K562 (cell line): ENCODE results near the gene ARID3A. TPM values are rescaled to one million over a fixed set of nuclear protein-coding genes. Genes with fewer than 3 reads are reported as not detected.
A peak's percentile ranks its signal among the peaks of the same experiment; 100 is the strongest.

ENCODE experiments used
- ARID4B ChIP-seq: sonication (generic); formaldehyde crosslinking; IDR thresholded peaks from 2 replicates; pipeline ENCODE4 v1.8.0; 2022; ENCODE audit warnings: mild to moderate bottlenecking, missing genetic modification reagents
- CAMTA2 ChIP-seq: fragments of 250-450 bp; sonication (Bioruptor Pico); conservative IDR thresholded peaks from 2 replicates; pipeline ENCODE4 v1.5.1; 2022
- FOXO4 ChIP-seq: fragments of 450-650 bp; formaldehyde crosslinking; IDR thresholded peaks from 2 replicates; pipeline ENCODE4 v1.4.0; 2020; ENCODE audit warnings: mild to moderate bottlenecking, moderate library complexity
- HMG20A ChIP-seq: fragments of 450-650 bp; formaldehyde crosslinking; conservative IDR thresholded peaks from 2 replicates; pipeline ENCODE4 v1.4.0; 2020; ENCODE audit warnings: mild to moderate bottlenecking, mixed read lengths
- HSF4 ChIP-seq: fragments of 250-450 bp; sonication (Bioruptor Pico); IDR thresholded peaks from 2 replicates; pipeline ENCODE4 v2.1.2; 2022; ENCODE audit warnings: mild to moderate bottlenecking, moderate library complexity, borderline replicate concordance
- NR1H2 ChIP-seq: sonication (generic); formaldehyde crosslinking; IDR thresholded peaks from 2 replicates; pipeline ENCODE4 v1.4.0; 2020; ENCODE audit warnings: mild to moderate bottlenecking, missing genetic modification reagents
- SFPQ ChIP-seq: fragments of 200-400 bp; formaldehyde crosslinking; IDR thresholded peaks from 2 replicates; pipeline ENCODE4 v1.6.1; 2017; ENCODE audit warnings: mild to moderate bottlenecking, low read depth, low read length, moderate library complexity
- SMAD4 ChIP-seq: fragments of 250-450 bp; sonication (Bioruptor Pico); conservative IDR thresholded peaks from 2 replicates; pipeline ENCODE4 v1.8.0; 2021; ENCODE audit warnings: inconsistent platforms, mild to moderate bottlenecking, moderate library complexity
- SMARCA4 ChIP-seq: fragments of 450-650 bp; IDR thresholded peaks from 2 replicates; pipeline ENCODE4 v1.6.1; 2016
- TAF7 ChIP-seq: fragments of 450-650 bp; IDR thresholded peaks from 2 replicates; pipeline ENCODE4 v1.6.1; 2016; ENCODE audit warnings: missing genetic modification characterization, missing compliant biosample characterization
- ZBTB11 ChIP-seq, 3 experiments: fragments of 200-800 bp in 1 of 3; fragments of 250-450 bp in 1 of 3; fragments of 450-650 bp in 1 of 3; sonication (Bioruptor Pico) in 1 of 3; sonication (Bioruptor generic) in 1 of 3; formaldehyde crosslinking in 1 of 3; IDR thresholded peaks; 2 replicates each; pipeline versions ENCODE4 v1.6.1 to v1.8.0; 2016 to 2022; ENCODE audit warnings: mild to moderate bottlenecking in 2 of 3, missing genetic modification characterization in 2 of 3, missing compliant biosample characterization in 1 of 3, moderate library complexity in 1 of 3
- ZBTB7A ChIP-seq: IDR thresholded peaks from 2 replicates; pipeline ENCODE4 v1.6.1; 2011; ENCODE audit warnings: low read depth, mild to moderate bottlenecking, low read length, moderate library complexity, borderline replicate concordance; ENCODE audit not compliant: control insufficient read depth
- ZNF134 ChIP-seq: fragments of 250-450 bp; sonication (Bioruptor Pico); conservative IDR thresholded peaks from 2 replicates; pipeline ENCODE4 v1.4.0; 2020
- ZNF780A ChIP-seq: fragments of 250-450 bp; sonication (Bioruptor Pico); IDR thresholded peaks from 2 replicates; pipeline ENCODE4 v1.5.0; 2021; ENCODE audit warnings: mild to moderate bottlenecking
- polyA plus RNA-seq, 8 experiments: library from polyadenylated mRNA; depleted of rRNA in 4 of 8; stranded (reverse) in 5 of 8; unstranded in 3 of 8; fragments of >200 nt; fragmentation: Nextera tagmentation in 2 of 8; fragmentation: Illumina TruSeq in 1 of 8; extraction: Ambion mirVana in 2 of 8; extraction: Trizol in 1 of 8; gene quantifications; 2 replicates each; pipeline versions ENCODE4 v1.2.1 to v1.2.3, GENCODE V29; 2011 to 2014; ENCODE audit warnings: inconsistent platforms in 1 of 8, missing spikeins in 1 of 8
- total RNA-seq, 7 experiments: library from RNA; depleted of rRNA in 6 of 7; stranded (reverse); fragments of >200 nt in 6 of 7; fragmentation: Illumina TruSeq in 2 of 7; extraction: Trizol in 2 of 7; gene quantifications; 2 replicates each; pipeline versions ENCODE4 v1.2.1 to v1.2.3, GENCODE V29; 2011 to 2021; ENCODE audit warnings: low replicate concordance in 1 of 7

The ARID3A gene
- total and polyA plus RNA-seq, 9 of the 15 experiments (the other 6 are each of a cell fraction or from before 2014, with no cell fraction given) = 1.4 to 118 (median 31.2) TPM

- TF ChIP-seq ZBTB11 (CRISPR knock-in tag; IDR thresholded peaks at IDR 0.05) = no peak
- TF ChIP-seq ZNF134 (CRISPR knock-in tag) = no peak
- no peak for TF ChIP-seq CAMTA2
- TF ChIP-seq ZBTB7A = peak; percentile 99
- TF ChIP-seq HMG20A (CRISPR knock-in tag) = no peak
- no peak for TF ChIP-seq SMAD4 (CRISPR knock-in tag)
- TF ChIP-seq ZNF780A (CRISPR knock-in tag) = no peak
- no peak for TF ChIP-seq NR1H2
- no peak for TF ChIP-seq FOXO4 (CRISPR knock-in tag)
- no peak for TF ChIP-seq ARID4B (CRISPR knock-in tag)
- no peak for TF ChIP-seq SFPQ
- TF ChIP-seq SMARCA4 = no peak
- TF ChIP-seq HSF4 = no peak
- no peak for TF ChIP-seq TAF7 (tag)
These were observed 75.8 kb downstream of the ARID3A start (continued) for GRCh38 chr19:1001538-1002166.
